ENCODE data around the gene RNU6-1.

- no peak for TF ChIP-seq RARB (CRISPR knock-in tag; IDR thresholded peaks at IDR 0.05)
- TF ChIP-seq PPARA (CRISPR knock-in tag; IDR thresholded peaks at IDR 0.05; ENCODE audit: borderline replicate concordance), result no peak
- TF ChIP-seq CSRNP3 (CRISPR knock-in tag; IDR thresholded peaks at IDR 0.05), result no peak
- no peak for TF ChIP-seq CSDC2 (CRISPR knock-in tag; IDR thresholded peaks at IDR 0.05)
- no peak for TF ChIP-seq BACH2 (CRISPR knock-in tag; IDR thresholded peaks at IDR 0.05; ENCODE audit: borderline replicate concordance)
- no peak for TF ChIP-seq ZC3H10 (CRISPR knock-in tag; IDR thresholded peaks at IDR 0.05)
- TF ChIP-seq ISL1 (CRISPR knock-in tag; IDR thresholded peaks at IDR 0.05), result no peak
- TF ChIP-seq ZFP3 (CRISPR knock-in tag; IDR thresholded peaks at IDR 0.05), result no peak
- TF ChIP-seq, protein P1, sequence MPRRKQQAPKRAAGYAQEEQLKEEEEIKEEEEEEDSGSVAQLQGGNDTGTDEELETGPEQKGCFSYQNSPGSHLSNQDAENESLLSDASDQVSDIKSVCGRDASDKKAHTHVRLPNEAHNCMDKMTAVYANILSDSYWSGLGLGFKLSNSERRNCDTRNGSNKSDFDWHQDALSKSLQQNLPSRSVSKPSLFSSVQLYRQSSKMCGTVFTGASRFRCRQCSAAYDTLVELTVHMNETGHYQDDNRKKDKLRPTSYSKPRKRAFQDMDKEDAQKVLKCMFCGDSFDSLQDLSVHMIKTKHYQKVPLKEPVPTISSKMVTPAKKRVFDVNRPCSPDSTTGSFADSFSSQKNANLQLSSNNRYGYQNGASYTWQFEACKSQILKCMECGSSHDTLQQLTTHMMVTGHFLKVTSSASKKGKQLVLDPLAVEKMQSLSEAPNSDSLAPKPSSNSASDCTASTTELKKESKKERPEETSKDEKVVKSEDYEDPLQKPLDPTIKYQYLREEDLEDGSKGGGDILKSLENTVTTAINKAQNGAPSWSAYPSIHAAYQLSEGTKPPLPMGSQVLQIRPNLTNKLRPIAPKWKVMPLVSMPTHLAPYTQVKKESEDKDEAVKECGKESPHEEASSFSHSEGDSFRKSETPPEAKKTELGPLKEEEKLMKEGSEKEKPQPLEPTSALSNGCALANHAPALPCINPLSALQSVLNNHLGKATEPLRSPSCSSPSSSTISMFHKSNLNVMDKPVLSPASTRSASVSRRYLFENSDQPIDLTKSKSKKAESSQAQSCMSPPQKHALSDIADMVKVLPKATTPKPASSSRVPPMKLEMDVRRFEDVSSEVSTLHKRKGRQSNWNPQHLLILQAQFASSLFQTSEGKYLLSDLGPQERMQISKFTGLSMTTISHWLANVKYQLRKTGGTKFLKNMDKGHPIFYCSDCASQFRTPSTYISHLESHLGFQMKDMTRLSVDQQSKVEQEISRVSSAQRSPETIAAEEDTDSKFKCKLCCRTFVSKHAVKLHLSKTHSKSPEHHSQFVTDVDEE (CRISPR knock-in tag; IDR thresholded peaks at IDR 0.05), result no peak
- TF ChIP-seq ZFP30 (CRISPR knock-in tag; IDR thresholded peaks at IDR 0.05), result no peak
- TF ChIP-seq, protein P2, sequence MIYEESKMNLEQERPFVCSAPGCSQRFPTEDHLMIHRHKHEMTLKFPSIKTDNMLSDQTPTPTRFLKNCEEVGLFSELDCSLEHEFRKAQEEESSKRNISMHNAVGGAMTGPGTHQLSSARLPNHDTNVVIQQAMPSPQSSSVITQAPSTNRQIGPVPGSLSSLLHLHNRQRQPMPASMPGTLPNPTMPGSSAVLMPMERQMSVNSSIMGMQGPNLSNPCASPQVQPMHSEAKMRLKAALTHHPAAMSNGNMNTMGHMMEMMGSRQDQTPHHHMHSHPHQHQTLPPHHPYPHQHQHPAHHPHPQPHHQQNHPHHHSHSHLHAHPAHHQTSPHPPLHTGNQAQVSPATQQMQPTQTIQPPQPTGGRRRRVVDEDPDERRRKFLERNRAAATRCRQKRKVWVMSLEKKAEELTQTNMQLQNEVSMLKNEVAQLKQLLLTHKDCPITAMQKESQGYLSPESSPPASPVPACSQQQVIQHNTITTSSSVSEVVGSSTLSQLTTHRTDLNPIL (CRISPR knock-in tag; IDR thresholded peaks at IDR 0.05; ENCODE audit: low read depth), result no peak
- no peak for TF ChIP-seq OSR1 (CRISPR knock-in tag; IDR thresholded peaks at IDR 0.05)
- no peak for TF ChIP-seq ZNF8 (CRISPR knock-in tag; IDR thresholded peaks at IDR 0.05)
- no peak for TF ChIP-seq GLIS3 (CRISPR knock-in tag; IDR thresholded peaks at IDR 0.05)
Observed at GRCh38 chr15:67826717-67827561, 12.9 kb downstream of the RNU6-1 start.
